GM15510 (cell line): ENCODE data around the gene FHIT.

Experiments used
- POLR2A ChIP-seq: IDR thresholded peaks from 3 replicates; pipeline ENCODE4 v1.6.1; 2011; ENCODE audit warnings: borderline replicate concordance; ENCODE audit not compliant: insufficient read length; ENCODE audit errors: extremely low read depth

Gene FHIT

DNA sequence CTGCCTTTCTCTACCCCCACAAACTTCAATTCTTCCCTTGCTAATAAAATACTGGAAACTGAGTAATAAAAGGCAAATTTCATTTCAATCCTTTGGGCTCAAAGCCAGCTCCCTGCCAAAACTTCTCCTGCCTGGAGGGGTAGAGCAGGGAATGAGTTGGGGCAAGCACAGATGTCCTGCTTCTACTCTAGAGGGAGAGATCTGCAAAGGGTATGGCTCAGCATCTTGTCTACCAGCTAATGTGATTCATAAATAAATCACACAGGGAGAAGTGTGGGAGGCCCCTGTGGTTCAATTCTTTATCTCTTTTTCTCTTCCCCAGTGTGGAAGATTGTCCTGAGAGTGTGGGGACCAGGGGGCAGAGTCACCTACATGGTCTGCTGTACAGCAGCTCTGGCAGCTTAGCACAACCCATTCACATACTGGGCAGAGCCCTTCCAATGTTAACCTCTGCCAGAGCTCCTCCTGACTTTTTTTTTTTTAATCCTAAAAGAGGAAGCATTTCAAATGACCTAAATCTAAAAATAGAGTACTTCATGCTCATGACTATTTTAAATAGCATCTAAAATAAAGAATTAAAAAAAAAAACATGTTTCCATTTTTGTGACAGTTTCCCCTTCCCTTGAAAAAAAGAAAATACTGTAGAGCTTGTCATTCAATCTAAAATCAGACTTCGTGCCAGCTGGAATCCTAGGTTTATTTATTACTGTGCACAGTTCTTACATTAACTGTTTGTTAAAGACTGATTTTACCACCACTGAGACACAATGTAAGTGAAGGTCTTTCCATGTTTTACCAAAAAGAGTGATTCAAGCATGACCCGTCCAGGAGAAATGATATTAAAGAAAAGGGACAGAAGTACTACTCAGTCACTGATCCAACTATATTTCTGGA lies 1117.7 kb downstream of the FHIT start:
- TF ChIP-seq POLR2A, result no peak

DNA sequence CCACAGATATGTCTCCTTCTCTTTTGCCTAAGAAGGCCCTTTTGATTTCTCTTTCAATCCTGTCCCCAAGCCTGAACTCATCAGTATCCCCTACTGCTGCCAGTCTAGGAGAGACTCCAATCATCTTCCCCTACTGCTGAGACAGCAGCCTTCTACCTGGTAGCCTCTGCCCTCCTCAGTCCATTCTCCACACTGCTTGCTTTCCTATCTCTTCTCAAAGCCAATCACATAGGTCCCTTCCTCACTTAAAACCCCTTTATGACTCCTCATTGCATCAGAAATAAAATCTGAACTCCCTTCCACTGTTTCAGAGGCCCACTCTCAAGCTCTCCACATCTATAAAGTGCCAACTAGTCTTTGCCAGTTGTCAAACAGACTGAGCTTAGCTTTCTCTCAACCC lies 1119.6 kb downstream of the FHIT start:
- TF ChIP-seq POLR2A, result no peak

DNA sequence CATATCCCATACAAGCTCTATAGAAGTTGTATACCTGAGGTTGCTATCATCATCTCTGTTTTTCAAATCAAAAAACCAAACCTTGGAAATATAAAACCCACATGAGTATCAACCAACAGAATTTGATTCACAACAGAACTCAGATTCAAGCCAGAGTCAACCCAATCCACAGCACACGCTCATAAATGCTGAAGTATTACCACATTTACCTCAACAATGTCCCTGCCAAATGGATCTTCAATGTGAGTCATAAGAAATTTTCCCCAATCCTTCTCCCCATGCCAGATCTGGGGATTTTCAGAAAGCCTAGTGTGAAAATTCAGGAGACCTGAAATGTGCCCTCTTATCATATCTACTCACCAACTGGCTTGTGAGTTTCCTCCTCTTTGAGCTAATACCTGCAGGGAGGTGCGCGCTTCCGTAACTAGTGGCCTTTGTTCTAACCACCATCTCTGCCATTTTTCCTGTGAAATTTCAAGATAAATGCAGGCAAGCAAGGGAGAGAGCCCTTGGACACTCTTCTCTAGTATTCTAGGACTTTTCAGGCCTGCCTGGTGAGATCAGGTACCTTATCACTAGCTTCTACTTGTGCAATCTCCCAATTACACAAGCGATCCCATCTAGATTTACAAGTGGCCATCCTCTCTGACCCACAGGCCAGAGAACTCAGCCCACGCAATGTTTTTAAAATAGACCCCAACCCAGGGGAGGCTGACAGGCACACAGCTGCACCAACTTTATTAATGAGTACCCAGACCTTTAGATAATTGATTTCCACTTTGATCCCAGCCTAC lies 1124.5 kb downstream of the FHIT start:
- no peak for TF ChIP-seq POLR2A

DNA sequence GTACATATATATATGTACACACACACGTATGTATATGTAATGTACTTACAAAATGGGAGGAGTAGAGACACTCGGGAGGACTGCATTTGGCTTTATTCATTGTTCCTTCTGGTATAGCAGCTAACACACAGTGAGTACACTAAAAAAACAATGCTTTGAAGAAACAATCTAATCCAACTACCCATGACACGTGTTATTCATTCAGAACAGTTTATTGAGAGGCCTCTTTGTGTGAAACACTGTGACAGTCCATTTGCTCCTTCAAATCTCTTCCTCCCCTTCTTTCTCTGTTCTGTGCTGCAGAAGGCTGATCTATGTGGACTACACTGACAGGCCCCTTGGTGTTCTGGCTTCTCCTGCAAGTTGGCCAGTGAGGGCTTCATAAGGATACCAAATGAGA lies 1125.6 kb downstream of the FHIT start:
- no peak for TF ChIP-seq POLR2A

DNA sequence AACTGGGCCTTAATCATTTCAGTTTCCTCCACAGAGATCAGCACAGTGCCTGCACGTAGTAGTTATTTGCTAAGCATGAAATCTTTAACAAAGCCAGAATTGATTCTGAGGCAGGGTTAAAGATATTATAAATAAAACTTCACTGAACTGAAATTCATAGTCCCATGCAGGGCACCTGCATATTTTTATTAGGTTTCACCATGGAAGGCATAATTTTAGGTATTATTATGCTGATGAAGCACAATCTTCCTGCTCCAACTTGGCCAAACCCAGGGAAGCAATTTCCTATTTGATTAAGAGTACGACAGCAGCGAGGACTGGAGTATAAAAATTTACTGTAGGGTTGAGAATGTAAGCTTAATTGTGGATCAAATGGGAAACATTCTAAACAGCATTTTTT lies 1131.0 kb downstream of the FHIT start:
- TF ChIP-seq POLR2A, result no peak

DNA sequence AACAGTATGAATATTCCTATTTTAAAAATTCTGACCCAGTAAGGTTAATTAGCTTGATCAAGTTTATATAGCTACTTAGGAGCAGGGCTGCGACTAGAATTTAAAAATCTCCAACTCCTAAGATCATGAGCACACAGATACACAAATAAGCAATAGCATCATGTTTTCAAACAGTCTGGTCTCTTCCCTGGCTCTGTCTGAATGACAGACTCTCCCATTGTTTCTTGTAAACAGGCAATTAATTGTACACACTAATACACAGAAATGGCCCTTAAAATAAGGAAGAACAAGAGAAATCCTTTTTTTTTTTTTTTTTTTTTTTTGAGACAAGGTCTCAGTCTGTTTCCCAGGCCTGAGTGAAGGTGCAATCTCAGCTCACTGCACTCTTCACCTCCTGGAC lies 1137.1 kb downstream of the FHIT start:
- TF ChIP-seq POLR2A, result no peak

DNA sequence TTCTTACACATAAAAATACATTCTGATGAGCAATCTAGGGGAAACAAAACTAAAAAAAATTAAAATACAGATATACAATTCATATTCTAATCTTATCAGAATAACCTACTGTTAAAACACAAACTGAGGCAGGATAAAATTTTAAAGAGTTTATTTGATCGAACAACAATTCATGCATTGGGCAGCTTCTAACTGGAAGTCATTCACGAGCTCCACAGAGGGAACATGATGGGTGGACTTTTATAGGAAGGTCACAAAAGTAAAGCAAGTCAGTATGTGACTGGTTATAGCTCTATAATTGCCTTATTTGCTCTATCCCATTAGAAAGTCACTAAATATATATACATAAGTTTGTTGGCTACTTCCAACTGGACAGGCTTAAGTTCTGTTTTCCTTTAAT lies 1144.0 kb downstream of the FHIT start:
- TF ChIP-seq POLR2A, result no peak

DNA sequence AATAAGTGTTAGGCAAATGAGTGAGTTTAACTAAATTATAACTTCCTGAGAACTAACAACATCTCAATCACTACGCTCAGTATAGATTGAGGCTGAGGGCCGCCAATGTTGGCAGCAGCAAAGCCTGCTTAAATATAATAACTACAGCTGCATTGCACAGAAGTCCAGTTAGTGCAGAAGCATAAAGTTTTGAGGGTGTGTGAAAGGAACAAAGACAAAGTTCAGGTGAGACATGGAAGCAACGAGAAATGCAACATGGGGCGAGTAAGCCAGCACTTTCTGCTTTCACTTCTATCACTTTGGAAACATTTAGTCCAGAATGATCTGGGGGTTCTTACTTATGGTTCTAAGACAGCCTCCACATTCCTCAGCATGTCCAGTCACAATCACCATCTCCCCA lies 1149.1 kb downstream of the FHIT start:
- no peak for TF ChIP-seq POLR2A

DNA sequence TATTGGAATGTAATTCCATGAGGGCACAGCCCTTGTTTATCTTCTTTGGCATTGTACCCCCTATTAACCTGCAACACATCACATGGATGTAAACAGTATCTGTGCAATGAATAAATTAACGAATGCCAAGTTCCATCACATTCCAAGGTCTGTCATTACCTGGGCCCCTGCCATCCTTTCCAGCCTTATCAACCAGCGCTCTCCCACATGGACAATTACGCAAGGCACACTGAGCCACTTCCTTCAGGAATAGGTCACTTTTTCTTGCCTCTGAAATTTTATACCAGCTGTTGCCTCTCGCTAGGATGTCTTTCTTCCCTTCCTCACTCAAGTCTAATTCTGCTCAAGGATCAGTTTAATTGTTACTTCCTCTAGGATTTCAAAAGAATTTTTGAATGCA lies 1149.6 kb downstream of the FHIT start:
- no peak for TF ChIP-seq POLR2A

DNA sequence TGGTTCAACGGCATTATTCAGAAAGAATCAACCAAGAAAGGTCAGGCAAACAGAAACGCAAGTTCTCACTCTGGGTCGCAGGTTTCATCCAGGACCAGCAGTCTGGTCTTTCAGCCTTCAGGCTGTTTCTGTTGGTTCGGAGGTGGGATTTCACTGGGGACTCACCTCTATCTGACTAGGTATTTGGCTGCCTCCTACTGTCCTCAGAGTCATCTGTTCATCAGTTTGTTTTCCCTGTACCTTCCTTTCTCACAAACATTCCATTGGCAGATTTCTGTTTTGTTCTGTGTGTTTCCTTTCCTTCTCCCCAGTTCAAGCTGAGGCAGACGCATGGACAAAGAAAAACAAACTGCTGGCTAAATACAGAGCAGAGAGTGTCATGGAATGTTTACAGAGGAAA lies 1154.8 kb downstream of the FHIT start:
- TF ChIP-seq POLR2A, result no peak

DNA sequence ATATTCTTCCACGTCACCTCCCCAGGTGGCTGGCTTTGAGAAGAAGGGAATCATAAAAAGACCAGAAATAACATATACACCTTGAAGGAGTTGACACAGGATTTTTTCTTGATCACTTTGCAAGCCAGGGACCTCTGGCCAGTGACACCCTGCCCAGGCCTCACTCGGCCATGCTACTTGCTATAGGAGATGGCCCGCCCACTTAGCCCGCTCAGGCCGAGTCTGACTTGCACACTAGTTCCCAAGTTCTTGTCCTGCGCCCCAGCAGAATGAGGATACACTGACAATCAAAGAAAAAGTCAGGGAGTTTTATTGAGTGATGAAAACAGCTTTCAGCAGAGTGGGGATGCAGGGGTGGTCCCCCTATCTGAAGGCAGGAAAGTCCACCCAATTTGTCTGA lies 1155.3 kb downstream of the FHIT start:
- no peak for TF ChIP-seq POLR2A

DNA sequence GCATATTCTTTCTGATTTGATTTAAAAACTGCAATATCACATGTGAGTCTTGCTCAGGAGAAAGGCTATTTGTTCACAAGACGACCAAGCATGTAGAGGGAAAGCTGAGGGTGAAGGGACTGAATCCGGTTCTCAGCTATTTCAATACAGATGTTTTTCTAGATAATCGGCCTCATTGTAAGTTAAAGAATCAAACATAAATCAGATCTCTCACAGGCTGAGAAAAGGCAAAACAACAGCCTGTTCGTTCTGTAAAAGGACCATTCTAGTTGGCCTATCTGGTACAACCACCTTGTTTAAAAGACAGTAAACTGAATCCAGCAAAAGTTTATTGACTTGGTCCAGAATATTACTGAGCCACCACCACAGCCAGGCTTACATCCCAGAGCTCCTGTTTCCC lies 1155.7 kb downstream of the FHIT start:
- TF ChIP-seq POLR2A, result no peak

DNA sequence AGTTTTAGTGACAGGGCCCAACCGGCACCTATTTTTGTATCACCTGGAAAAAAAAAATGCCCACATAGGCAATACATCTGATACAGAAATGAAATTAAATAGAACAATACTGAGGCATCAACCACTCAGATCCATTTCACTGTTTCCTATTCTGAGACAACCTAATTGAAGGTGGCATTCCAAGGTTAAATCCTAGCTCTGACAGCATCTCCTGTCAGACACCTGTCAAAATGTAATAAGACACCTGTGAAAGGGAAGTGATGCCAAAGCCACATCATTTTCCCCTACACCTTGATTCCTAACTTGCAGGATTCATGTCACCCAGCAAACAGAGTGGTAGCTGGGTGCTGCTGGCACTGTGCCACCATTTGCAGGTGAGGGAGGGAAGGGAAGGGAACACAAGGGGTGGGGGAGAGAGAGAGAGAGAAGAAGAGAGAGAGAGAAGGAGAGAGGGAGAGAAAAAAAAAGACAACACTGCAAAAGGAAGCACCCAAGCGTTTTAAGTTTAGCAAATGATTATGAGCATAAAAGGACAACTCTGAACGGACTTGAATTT lies 1156.8 kb downstream of the FHIT start:
- TF ChIP-seq POLR2A, result no peak

DNA sequence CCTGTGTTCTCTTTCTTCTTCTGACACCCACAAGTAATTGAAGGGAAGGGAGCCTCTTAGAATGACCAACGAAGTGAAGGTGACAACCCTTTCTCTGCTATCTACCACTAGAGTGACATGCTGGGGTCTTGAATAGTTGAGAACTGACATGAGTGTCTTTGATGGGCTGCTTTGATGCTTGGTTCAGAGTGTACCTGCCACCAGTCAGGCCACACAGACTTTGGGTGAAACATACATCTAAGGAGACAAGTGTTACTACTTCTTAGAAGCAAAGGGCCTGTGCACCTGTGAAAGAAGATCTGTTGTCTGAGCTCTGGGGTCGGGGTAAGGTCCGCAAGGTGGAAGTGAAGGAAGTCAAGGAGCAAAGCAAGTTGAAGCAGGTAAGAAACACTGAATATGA lies 1160.7 kb downstream of the FHIT start:
- TF ChIP-seq POLR2A, result no peak

DNA sequence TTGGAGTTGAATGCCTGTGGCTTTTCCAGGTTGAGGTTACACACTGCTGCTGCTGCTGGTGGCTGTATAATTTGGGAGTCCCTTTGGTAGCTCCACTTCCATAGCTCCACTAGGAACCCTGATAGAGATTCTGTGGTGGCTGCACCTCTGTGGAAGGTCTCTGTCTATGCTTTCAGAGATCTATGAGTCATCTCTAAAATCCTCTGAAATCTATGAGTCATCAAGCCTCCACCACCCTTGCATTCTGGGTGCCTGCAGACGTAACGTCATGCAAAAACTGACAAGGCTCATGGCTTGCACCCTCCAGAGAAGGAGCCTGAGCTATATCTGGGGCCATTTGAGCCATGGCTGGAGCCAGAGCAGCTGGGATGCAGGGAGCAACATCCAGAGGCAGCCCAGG lies 1164.4 kb downstream of the FHIT start:
- TF ChIP-seq POLR2A, result no peak
